NOMO-1 treated with DMSO at 0.1 percent for 48 hours (cell line): ENCODE measurements around the gene FHDC1.

Experiments used
- DNase-seq: peaks from one replicate; lab custom pipeline; 2025; ENCODE audit not compliant: unreplicated experiment; lab: John Stamatoyannopoulos, UW

FHDC1 gene

GRCh38 chr4:152936446-152937335 is 568 bp downstream of the FHDC1 start:
- peak; percentile 24 for DNase-seq

GRCh38 chr4:152937336-152938236 is 1.5 kb downstream of the FHDC1 start:
- DNase-seq, result no peak

- DNase-seq, result no peak
These were observed 2.3 kb downstream of the FHDC1 start for GRCh38 chr4:152938237-152938947.

DNA sequence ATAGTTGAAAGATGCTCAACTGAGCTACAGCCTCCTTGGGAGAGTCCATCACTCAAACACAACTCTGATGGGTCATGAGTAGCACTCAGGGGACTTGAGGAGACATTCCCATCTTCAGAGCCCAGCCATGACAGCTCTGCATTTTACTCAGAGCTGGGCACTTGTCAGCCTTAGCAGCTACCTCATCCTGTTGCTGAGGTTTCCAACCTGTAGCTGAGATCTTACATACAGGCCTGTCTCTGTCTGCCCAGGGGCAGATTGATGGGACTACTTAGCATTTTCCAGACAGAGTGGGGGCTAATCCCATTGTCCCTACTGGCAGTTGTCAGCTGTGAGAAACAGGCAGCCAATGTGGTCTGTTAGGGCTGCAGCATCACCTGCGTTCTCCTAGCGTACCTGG is 3.5 kb downstream of the FHDC1 start:
- DNase-seq, result no peak

DNA sequence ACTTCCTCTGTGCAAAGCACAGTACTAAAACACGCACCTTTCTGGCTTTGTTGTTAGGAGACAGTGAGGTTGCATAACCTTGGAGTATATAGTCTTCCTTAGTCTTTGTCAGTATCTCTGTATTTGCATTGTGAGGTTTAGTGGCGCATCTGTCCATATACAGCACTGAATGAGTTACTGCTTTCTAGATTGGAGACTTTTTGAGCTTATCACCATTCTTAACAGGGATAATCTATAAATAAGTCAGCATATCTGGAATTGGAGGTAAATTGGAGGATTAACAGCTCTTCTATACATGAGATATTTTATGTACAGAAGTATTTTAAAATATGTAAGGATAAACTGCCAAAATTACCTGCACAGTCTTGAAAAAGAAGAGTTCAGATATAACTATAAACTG is 4.3 kb downstream of the FHDC1 start:
- DNase-seq, result no peak

GRCh38 chr4:152941411-152941810 is 5.3 kb downstream of the FHDC1 start:
- DNase-seq, result no peak

GRCh38 chr4:152942346-152942745 is 6.2 kb downstream of the FHDC1 start:
- no peak for DNase-seq

DNA sequence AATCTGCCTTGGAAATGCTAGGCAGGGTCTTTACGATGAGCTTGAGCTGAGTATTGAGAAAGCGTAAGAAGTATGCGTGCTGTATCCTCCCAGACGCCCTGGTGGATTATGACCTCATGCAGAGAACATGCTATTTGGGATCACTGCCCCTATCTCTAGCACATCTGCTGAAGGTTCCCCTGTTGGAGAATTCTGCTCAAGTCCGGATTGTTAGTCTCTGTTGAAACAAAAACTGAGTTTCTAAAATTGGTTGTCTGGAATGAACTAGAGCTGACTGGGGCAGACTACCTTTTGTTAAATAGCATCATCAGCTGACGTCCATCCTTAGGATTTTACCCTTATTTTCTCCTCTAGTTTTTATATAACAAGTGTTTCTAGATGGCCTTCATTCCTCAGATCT is 7.5 kb downstream of the FHDC1 start:
- no peak for DNase-seq

DNA sequence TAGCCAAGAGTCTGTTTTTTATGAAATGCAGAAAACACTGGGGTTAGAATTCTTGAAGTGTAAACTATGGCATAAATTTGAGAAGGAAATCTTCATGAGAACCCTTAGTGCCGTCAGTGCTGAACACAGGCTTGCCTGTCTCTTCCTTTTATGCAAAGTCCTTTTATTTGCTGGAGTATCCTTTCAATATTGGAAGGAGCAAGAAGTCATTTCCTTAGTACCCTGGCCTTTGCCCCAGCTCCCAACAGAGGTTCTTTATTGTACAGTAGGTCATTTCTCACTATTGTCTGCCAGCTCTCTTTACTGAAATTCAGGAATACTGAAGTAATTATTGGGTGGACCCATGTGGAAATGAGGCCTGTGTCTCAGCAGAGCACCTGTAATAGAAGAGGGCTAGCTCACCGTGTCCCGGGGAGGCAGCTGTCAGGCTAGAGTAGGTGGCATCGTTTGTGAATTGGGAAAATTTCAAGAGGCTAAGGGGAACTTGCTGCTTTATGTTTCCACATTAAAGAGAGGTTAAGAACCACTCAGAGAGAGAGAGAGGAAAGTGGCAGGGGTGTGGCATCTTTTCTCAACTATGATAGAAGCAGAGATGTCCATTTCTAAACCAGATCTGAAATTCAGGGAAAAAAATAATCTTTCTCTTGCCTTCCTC is 8.7 kb downstream of the FHDC1 start:
- DNase-seq, result no peak

- DNase-seq, result peak; percentile 17
These were observed 9.5 kb downstream of the FHDC1 start for GRCh38 chr4:152945639-152946038.

DNA sequence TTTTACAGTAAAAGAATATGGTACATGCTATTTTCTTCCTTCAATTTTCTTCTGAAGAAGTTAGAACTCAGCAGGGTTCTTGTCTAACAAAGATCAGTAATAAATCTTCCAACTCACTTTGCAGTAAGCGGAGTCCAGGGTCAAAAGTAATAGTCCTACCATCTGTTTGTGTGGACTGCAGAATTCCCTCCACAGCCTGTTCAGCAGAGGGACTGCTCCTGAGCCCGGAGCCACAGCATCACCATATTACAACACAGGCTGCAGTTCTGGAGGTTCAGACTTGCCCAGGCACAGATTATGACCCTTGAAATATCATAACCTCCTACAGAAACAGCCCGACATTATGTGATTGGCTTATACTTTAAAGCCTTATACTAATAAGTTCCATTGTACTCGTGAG is 10.3 kb downstream of the FHDC1 start:
- no peak for DNase-seq

- no peak for DNase-seq
These were observed 11.2 kb downstream of the FHDC1 start for GRCh38 chr4:152947311-152947710.

GRCh38 chr4:152949930-152950329 is 13.8 kb downstream of the FHDC1 start:
- DNase-seq, result no peak

DNA sequence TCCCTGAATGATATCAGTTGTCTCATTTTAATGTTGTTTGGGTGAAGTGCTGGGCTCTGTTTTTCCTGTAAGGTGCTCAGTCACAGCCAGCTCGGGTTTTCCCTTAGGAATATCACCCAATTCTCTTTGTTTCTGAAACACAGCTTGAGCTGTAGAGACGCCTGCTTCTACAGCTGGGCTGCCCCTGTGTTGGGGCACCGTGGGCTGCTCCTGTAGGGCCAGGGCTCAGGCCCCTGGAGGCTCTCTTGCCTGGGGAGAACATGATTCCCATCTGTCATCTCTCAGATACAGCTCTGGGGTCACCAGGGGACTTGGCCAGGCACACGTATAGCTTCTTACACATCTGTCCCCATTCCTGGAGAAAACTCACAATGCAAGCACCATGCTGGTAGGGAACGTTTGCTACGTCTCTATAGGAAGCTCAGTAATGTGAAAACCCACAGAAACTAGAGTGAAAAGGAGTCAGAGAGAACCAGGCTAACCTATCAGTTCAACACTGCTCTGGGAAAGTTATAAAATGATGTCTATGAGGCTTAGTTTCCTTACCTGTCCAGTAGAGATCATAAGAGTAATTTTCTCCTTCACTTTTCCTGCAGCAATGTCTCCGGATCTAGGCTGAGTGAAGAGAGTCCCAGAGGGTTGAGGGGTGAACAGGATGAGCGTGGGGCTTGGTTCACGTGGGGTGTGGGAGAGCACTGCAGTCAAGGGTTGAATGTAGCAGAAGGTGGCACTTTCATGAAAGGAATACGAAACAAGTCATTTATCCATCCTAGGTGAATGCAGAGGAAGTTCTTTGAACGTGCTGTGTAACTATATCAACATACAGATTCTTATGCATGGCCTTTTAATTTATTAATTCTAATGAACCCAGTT is 14.5 kb downstream of the FHDC1 start:
- no peak for DNase-seq

GRCh38 chr4:152951348-152951747 is 15.2 kb downstream of the FHDC1 start:
- DNase-seq, result no peak

GRCh38 chr4:152953514-152953913 is 17.4 kb downstream of the FHDC1 start:
- no peak for DNase-seq

DNA sequence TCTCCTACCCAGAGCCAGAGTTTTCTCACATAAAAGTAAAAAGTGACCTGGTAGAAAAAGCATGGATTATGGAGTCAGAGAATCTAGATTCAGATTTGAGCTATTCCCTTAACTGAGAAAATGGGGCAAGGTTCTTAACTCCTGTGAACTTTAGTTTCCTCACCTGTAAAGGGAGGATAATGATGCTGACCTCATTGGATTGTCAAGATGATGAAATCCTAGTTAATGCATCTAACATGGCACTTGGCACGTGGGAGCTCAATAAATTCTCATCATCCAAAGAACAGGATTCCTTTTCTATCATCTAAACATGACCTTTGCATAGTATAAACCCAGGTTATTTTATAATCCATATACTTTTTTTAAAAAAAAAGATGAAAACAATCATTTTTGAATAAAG is 18.6 kb downstream of the FHDC1 start:
- DNase-seq, result no peak

- DNase-seq, result no peak
These were observed 20.0 kb downstream of the FHDC1 start for GRCh38 chr4:152956147-152956546.

DNA sequence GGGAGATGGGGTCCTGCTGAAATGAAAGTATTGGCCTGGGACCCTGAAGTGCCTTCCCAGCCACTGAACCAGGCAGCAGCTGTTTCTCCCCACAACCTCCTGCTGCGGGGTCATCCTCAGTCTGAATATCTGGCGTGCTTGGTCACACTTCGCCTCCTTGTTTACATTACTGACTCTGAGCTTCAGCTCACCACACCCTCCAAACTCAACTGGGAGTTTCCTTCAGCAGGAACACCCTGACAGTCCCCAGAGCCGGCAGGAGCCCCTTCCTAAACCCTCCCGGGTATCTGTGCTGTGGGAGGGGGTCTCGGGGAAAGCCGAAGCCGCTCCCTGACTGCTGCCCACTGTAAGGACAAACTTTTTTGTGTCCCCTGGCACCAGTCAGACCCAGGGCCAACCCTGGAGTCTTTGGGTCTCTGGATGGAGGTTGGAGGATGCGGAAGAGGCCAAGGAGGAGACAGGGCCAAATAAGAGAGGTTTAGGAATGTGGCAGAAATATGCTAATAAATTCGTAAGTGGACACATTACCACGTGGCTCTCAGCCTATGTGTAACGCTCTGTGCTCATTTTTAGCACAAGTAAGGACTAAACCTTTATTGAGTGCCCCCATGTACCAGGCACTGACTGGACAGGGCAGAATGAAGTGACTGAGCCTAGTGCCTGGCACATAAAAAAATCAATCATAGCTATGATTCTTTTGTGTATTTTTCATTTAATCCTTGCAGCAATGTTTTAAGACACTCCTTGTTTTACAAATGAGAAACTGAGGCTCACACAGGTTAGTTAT is 20.7 kb downstream of the FHDC1 start:
- DNase-seq, result no peak
